Epithelial cell of prostate (primary cell): ENCODE results near the gene CNPY1.
"Not testable (repeated sequence)": the region's sequence is repeated elsewhere in the genome, so short reads cannot be mapped to it uniquely, and the experiment has no call there.

Experiments
- DNase-seq: peaks from one replicate; pipeline ENCODE4 v3.0.0-alpha.2; 2011; ENCODE audit warnings: low read depth, low spot score
- H3K27ac ChIP-seq: fragments of 450-650 bp; 2 replicates; pipeline ENCODE4 v1.5.1; 2017; ENCODE audit warnings: mild to moderate bottlenecking

CNPY1 gene

DNA sequence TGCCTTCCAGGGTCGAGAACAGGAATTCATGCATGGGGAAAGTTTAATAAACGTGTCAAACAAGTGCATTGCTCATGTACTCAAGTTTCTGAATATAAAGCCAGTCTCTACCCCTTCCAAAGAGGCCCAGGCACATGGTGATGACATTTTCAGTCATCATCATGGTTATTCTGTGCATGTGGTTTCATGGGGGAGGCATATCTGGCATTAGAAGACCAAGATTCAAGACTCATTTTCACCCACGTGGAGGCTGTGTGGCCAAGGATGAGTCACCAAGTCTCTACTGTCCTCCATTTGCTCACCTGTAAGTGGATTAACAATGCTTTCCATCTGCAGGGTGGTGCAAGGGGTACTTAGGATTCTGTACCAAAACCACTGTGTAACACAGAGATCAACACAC lies 34.0 kb upstream of the CNPY1 start:
- H3K27ac ChIP-seq, result no peak overlapping the region
- DNase-seq, result no peak

GRCh38 chr7:155579565-155579964 lies 33.2 kb upstream of the CNPY1 start:
- no peak for DNase-seq
- H3K27ac ChIP-seq, result no peak overlapping the region

GRCh38 chr7:155578016-155578415 lies 31.7 kb upstream of the CNPY1 start:
- DNase-seq, result no peak
- no peak overlapping the region for H3K27ac ChIP-seq

DNA sequence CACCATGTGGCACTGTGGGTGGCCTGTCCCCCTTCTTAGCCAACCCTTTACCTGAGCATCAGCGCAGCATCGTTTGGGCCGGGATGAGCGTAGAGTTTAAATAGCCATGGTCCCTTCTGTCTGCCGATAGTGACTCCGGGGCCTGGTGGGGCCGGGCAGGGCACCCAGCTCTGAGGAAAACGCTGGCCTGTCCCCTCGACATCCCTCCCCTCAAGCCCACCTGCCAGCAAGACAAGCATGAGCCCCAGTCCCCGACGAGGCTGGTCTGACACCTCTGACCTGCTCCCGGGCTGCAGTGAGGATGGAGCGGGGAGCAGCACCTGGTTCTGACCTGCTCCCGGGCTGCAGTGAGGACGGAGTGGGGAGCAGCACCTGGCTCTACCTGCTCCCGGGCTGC lies 31.1 kb upstream of the CNPY1 start:
- no peak overlapping the region for H3K27ac ChIP-seq
- DNase-seq, result no peak

- no peak overlapping the region for H3K27ac ChIP-seq
- no peak for DNase-seq
Observed at GRCh38 chr7:155576900-155577508, 30.6 kb upstream of the CNPY1 start.

DNA sequence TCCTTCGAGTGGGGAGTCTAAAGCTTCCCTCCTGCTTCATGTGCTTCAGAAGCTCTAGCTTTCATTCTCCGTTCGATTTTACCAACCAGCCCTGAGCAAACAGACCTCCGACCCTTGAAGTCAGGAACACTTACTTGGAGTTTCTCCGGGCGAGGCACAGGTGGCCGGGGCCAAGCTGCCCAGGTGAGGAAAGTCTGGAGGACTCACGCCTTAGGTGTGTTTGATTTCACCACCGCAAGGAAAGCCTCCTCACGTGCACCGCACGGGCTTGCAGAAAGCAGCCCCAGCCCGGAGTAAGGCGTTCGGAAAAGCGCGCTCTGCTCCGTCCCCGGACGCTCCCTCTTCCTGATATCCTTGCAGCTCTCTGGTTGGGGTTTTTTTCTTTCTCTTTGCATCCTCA lies 30.1 kb upstream of the CNPY1 start:
- no peak overlapping the region for H3K27ac ChIP-seq
- no peak for DNase-seq

DNA sequence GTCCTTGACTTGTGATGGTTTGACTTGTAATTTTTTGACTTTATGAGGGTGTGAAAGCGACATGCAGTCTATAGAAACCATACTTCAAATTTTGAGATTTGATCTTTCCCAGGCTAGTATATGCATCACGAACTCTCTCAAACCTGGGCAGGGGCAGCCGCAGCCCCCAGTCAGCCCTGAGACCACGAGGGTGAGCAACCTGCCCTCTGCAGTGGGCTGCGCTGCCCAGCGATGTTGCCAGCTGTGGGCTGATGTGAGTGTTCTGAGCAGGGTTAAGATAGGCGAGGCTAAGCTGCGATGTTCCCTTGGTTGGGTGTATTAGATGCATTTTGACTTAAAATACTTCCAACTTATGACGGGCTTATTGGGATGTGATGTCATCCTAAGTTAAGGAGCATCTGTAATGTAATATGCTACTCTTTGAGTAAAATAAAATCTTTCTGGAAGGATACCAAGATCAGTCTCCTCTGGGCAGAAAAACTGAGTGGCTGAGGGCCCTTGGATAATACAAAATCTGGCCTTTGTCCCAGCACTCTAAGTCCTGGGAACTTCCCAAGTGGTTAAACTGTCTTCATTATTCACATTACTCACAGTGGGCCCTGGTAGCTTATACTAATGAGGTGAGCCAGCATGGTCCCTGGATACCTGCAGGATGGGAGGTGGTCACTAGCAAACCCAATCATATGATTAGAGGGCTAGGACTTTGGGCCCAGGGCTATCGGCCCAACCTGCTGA lies 28.4 kb upstream of the CNPY1 start:
- H3K27ac ChIP-seq, result no peak overlapping the region
- DNase-seq, result no peak

DNA sequence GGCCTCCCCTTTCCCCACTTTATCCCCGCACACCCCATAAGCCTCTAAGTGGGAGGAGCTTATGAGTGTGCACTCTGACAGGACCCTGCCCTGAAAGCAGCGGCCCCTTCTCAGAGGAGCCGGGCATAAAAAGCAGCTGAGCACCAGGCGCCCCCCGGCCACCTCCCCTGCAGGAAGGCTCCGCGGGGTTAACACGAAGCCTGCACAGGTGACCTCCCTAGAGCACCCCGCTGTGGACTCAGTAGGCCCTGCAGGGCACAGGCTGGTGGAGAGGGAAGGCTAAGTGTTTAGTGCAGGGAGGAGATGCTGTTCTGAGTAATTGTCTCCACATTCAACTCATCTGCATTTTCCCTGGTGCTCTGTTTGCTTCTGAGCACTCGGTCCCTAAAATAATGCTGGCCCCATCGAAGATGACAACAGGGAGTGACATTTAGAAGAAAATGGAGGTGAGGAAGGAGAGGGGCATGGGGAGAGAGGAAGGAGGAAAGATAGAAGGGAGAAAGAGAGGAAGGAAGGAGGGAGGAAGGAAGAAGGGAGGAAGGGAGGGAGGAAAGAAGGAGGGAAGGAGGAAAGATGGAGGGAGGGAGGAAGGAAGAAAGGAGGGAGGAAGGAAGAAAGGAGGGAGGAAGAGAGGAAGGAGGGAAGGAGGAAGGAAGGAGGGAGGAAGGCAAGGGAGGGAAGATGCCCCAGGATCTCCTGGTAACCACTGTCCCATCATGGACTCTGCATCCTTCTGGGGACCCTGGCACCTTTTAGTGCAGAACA lies 25.4 kb upstream of the CNPY1 start:
- H3K27ac ChIP-seq, result no peak overlapping the region
- no peak for DNase-seq

DNA sequence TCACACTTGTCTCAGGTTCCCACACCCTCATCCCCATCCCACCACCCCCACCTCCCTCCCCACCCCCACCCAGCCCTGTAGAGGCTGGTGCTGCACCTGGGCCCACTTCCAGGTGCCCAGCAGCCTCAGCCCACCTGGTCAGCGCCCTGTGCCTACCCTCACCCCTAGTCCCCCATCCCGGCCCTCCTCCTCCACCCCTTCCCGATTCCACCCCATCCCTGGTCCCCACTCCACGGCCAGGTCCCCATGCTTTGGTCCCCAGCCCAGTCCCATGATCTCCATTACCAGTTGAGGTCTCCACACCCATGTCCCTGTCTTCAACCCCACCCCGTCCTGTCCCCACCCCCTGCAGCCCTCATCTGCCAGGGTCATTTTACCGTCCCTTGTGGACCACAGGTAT lies 24.6 kb upstream of the CNPY1 start:
- no peak for DNase-seq
- no peak overlapping the region for H3K27ac ChIP-seq

- DNase-seq, result no peak
- H3K27ac ChIP-seq, result no peak overlapping the region
Observed at GRCh38 chr7:155570171-155570958, 24.0 kb upstream of the CNPY1 start.

- H3K27ac ChIP-seq, result no peak overlapping the region
- no peak for DNase-seq
Observed at GRCh38 chr7:155569681-155570080, 23.3 kb upstream of the CNPY1 start.

GRCh38 chr7:155568842-155569494 lies 22.6 kb upstream of the CNPY1 start:
- no peak for DNase-seq
- H3K27ac ChIP-seq, result no peak overlapping the region

DNA sequence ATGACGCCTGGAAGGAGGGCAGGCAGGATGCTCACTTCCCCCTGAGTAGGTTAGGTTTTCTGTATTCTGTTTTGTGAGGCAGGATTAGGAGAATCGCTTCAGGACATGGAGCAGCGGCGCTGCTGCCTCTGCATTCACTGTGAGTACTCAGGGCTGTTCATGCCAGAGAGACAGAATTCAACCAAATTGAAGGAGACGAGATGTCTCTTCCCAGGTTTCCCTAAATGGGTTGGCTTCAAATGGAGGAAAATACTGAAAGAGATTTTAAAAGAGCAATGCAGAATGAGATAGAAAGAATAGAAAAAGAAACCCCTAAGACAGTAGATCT lies 21.9 kb upstream of the CNPY1 start:
- DNase-seq, result no peak
- no peak overlapping the region for H3K27ac ChIP-seq

GRCh38 chr7:155567646-155568332 lies 21.4 kb upstream of the CNPY1 start:
- no peak overlapping the region for H3K27ac ChIP-seq
- DNase-seq, result no peak

GRCh38 chr7:155566011-155566836 lies 19.9 kb upstream of the CNPY1 start:
- no peak for DNase-seq
- no peak overlapping the region for H3K27ac ChIP-seq

GRCh38 chr7:155565596-155565995 lies 19.2 kb upstream of the CNPY1 start:
- no peak for DNase-seq
- H3K27ac ChIP-seq, result no peak overlapping the region

DNA sequence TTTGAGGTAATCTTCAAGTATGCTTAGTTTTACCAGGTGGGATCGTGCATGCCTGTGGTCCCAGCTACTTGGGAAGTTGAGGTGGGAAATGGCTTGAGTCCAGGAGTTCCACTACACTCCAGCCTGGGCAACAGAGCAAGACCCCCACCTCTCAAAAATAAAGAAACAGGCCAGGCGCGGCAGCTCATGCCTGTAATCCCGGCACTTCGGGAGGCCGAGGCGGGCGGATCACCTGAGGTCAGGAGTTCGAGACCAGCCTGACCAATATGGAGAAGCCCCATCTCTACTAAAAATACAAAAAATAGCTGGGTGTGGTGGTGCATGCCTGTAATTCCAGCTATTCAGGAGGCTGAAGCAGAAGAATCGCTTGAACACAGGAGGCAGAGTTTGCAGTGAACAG lies 16.6 kb upstream of the CNPY1 start:
- H3K27ac ChIP-seq, DNase-seq: not testable (repeated sequence)

- H3K27ac ChIP-seq, result no peak overlapping the region
- DNase-seq, result no peak
Observed at GRCh38 chr7:155562106-155562505, 15.7 kb upstream of the CNPY1 start.
